GM21515 (cell line): ENCODE measurements around the gene STT3B.

Experiments
- ATAC-seq: cut with Tn5 transposase; IDR thresholded peaks from one replicate; pipeline ENCODE4 v1.9.1; 2021; ENCODE audit not compliant: unreplicated experiment

Gene STT3B

DNA sequence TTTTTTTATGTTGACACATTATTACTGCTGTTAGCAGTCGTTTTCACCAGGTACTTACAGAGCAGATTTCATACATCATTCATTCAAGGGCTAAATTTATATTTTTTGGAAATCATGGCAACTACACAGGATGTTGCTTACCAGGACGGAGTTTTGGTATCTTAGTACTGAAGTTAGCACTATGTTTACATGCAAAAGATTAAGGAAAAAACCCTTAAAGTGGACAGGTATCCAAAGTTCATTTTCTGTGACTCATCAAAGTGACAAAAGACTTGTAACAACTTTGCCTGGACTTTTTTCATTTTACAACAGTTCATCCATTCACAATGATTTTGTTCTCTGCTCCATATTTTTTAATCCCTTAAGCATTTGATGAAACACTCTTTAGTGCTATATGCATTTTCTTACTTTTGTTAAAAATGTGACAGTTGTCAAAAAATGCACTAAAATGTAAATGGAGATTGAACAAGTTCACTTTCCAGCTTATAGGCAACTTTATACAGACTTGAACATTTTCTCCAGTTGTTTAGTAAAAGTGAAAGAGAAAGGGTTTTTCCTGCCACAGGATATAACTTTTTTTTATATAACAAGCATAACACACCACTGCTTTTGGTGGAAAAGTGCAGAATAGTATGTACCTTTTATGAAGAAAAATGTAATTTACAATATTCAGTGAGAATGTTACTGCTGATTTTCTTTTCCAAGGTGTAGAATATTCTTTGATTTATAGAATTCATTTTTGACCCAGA, 104.1 kb downstream of the STT3B start:
- ATAC-seq: no peak

DNA sequence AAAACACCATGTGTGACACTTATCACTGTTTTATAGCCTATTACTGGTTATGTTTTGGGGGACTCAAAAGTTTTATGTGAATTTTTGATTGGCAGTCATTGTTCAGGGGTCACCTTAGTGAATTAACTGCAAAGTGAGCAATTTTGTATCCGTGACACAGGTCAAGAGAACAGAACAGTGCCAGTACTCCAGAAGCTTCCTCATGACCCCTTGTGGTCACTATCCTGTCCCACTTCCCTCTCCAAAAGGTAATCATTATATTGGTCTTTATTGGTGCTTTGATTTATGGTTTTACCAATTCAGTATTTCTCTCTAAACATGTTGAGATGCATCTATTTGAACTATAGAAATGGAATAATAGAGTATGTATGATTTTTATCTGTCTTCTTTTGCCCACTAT, 107.1 kb downstream of the STT3B start:
- no peak for ATAC-seq

DNA sequence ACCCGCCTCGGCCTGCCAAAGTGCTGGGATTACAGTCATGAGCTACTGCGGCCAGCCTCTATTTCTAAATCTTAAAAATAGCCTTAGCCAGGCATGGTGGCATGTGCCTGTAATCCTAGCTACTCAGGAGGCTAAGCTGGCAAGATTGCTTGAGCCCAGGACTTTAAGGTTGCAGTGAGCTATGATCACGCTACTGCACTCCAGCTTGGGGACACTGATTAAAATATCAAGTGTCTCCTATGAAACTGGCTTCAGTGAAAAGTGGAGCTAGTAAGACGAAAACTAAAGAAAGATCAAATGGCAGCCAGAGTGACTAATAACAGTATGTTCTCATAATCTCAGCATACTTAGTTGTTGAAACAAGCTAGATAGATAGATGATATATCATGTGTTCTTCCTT, 112.5 kb downstream of the STT3B start:
- ATAC-seq: no peak

DNA sequence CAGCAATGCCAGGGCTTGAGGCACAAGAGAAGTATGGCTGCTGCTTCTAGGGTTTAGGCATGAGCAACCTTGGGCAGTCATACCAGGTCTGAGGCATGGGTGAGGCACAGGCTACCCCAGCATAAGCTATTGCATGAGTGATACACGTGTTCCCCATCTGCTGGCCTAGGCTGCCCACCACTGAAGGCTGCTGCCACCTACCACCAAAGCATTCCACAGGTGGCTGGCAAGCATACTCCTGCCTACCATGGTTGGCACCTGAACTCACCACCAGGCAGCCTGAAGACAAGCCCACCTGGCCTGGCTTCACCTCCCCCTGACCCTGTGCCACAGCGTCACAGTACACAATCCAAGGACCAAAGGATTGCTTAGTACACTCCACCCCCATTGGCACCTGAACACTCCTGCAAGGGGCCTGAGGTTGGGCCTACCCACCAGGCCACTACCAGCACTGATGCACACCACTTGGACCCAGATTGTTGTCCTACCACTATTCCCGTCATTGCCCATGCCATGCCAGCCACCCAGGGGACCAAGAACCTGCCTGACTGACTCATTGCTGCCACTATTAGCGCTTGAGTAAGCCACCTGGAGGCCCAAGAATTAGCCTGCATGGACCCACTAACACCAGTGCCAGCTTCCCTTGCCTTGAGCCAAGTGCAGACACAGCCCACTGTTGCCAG, 115.7 kb downstream of the STT3B start:
- no peak for ATAC-seq

DNA sequence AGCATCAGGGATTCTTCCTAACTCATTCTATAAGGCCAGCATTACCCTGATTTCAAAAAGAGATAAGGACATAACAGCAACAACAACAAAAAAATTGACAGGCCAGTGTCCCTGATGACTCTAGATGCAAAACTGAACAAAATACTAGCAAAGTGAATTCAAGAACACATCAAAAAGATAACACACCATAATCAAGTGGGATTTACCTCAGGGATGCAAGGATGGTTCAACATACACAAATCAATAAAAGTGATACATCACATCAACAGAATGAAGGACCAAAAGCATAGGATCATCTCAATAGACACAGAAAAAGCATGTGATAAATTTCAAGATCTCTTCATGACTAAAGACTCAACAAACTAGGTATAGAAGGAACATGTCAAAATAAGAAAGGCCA, 119.6 kb downstream of the STT3B start:
- ATAC-seq: no peak

DNA sequence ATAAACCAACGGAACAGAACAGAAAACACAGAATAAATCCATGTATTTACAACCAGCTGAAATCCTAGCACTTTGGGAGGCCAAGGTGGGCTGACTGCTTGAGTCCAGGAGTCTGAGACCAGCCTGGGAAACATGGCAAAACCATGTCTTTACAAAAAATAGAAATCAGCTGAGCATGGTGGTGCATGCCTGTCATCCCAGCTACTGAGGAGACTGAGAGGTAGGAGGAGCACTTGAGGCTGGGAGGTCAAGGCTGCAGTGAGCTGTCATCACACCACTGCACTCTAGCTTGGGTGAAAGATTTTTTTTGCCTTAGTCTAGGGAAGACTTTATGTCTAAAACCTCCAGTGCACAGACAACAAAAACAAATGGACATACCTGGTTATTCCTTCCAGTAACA, 120.7 kb downstream of the STT3B start:
- ATAC-seq: no peak

DNA sequence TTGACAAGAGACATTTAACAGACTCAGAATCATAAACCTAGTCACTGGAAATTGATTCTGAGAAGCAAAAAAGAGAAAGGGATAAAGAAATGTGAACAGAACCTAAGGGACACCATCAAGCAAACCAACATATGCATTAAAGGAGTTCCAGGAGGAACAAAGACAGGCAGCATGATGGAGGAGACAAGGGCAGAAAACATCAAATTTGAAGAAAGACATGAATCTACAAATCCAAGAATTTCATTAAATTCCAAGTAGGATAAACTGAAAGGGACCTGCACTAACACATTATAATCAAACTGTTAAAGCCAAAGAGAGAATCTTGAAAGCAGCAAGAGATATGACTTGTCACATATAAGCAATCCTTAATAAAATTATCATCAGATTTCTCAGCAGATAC, 122.3 kb downstream of the STT3B start:
- no peak for ATAC-seq

DNA sequence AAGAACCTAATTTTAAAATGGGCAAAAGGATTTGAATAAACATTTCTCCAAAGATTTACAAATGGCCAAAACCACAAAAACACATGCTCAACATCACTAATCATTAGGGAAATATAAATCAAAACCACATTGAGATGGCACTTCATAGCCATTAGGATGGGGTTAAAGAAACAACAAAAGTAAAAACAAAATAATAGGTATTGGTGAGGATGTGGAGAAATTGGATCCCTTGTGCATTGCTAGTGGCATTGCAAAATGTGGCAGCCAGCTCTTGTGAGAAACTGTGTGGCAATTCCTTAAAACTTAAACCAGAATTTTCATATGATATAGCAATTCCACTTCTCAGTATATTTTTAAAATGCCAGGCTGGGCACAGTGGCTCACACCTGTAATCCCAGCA, 126.5 kb downstream of the STT3B start:
- ATAC-seq: no peak

DNA sequence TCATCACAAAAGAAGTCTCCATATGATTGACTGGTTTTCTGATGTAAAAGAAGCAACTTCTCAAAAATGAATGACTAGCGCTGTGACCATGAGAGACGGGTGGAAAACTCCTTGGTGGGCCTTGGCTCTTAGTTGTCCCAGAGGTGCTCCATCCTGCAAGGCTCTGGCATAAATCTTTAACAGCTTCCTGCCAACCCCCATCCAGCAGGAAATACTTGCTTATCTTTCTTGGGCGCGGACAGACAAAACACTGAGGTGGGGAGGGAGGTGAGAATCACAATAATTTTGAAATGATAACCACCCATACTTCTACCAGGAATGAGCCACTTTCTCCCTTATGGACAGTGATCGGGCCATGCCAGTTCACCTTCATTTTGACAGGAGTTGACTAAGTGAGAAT, 128.6 kb downstream of the STT3B start:
- ATAC-seq: no peak

DNA sequence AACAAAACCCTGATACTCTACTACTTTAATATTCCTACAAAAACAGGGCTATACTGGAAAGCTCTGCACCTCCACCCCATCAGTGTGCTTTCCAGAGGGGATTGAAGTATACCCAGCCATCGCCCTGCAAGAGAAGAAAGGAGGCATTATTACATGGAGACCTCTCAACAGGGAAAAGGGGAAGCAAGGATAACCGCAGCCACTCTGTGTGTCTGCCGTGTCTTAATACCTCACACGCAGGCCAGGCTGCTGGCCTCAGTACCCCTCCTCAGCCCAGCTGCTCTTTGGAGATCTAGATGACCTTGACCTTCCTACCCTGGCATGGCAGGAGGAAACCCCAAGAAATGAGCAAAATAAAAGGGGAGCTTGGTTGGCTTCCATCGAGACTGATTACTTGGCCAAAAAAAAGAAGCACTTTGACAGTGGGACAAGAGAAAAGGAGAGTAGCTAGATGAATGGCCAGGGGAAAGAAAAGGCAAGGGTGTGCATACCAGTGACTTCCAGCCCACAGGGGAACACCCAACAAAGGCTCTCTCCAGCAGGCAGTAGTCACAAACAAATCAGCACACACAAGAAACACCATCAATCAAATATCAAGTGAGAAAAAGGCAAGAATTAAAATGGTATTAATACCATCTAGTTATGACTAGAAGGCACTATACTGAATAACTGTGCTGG, 129.4 kb downstream of the STT3B start:
- ATAC-seq: no peak

DNA sequence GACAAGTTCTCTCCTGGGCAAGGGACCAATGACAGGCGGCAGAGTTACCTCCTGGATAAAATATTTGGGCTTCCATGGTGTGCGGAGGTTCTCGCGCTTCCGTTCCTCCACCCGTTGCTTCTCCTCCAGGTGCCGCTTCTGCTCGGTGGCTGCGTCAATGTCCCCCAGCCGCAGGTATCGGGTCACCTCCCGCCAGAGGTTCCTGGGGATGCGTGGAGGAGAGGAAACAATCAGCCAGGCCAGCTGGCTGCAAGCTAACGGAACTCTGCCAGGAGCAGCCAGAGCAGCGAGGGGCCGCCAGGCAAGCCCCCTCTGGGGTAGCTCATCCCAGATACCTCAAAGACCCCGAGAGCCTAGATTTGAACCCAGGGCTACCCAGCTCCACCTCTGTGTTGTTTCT, 131.3 kb downstream of the STT3B start:
- ATAC-seq: no peak

DNA sequence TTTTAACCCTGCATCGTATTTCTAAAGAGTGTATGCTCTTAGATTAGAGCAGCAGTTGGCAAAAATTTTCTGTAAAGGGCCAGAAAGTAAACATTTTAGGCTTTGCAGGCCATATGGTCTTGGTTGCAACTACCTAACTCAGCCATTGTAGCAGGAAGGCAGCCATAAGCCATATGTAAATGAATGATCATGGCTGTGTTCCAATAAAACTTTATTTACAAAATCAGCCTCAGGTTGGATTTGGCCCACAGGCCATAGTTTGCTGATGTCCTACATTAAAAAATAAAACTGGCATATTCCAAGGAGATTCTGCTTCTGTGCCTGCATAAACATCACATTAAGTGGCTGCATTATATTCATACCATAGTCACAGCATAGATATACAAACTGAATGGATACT, 134.9 kb downstream of the STT3B start:
- ATAC-seq: no peak

DNA sequence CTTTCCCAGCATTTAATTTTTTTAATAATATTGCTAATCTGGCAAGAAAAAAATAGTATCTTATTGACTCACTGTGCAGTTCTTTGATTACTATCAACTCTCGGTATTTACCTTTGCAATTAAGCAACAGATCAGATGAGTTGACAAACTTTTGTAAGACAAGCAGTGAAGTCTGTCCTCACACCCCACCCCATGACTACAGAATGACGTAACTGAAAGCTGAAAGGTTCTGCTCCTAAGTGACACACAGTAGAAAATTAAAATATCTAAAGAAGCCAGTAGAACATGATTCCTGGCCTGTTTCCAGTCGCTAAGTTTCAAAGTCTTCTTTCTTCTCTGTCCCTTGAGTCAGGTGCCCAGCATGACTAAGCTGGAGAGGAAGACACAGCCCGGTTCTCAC, 135.5 kb downstream of the STT3B start:
- ATAC-seq: no peak

DNA sequence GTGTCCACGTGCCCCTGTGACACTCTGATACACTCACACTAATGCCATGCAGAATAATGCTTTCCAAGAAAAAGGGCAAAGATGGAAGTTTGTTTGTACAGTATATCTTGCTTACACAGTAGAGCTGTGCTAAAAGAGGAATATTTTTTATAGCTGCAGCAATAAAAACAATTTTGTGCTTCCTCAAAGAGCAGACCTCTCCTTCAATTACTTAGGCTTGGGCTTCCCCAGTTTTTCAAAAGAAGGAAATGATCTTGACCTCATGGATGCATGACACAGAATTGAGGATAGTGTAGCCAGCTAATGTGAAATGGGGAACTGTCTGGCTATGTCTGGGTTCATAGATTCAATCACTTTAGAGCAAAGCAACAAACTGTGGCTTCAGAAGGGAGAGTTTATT, 137.4 kb downstream of the STT3B start:
- ATAC-seq: no peak

DNA sequence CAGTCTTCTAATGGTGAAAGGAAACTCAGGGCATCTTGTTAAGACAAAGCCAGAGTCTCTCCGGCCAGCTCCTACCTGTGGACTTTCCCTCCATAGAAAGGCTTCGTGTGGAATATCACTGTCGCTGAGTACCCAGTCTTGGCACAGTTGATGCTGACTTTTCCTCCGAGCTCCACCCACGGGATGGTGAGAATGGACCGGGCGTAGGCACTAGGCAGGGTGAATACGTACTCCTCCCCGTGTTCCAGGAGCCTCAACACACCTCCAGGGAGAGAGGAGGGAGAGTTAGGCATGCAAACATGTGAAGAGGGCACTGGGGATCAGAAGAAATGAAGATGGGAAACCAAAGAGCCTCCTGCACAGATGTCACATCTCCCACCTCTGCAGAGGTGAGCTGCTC, 138.0 kb downstream of the STT3B start:
- ATAC-seq: no peak

DNA sequence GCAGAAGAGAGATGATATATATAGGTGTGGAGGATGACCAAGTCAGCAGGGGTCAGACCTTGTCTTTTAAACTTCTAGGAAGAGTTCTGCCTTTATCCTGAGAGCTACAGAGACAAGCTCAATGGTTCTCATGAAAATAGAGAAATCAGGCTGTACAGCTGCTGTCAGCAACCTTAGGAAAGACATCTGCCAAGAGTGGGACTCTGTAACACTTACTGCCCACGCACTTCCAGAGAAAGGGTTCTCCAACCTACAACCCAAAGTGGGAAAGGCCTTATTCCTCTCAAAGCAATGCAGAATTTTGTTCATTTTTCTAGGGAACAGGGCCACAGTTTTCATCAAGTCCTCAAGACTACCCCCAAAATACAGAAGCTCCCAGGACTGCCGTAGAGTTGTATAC, 138.7 kb downstream of the STT3B start:
- ATAC-seq: no peak

DNA sequence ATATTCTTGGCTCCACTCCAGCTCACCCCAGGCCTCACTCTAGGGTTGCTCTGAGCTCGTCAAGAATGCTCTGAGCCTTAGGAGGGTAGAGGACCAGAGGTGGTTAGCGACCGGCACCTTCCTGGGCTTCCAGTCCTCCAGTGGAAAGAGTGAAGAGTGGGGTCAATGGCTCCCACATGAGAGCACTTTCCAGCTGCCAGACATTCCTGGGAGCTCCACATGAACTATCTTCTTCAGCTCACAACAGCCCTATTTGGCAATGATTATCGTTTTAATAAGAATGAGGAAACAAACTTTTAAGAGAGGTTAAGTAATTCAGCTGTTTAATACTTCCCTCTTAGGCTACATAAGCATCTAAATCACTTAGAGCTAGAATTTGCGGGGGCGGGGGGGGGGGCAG, 139.3 kb downstream of the STT3B start:
- ATAC-seq: no peak

DNA sequence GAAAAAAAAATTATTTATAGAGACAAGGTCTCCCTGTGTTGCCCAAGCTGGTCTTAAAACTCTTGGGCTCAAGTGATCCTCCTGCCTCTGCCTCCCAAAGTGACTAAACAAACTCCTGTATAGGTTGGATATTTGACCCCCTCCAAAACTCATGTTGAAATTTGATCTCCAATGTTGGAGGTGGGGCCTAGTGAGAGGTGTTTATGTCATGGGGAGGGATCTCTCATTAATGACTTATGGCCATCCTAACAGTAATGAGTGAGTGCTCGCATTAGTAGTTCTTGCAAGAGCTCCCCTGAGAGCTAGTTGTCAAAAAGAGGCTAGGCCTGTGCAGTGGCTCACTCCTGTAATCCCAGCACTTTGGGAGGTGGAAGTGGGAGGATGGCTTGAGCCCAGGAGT, 141.2 kb downstream of the STT3B start:
- ATAC-seq: no peak

DNA sequence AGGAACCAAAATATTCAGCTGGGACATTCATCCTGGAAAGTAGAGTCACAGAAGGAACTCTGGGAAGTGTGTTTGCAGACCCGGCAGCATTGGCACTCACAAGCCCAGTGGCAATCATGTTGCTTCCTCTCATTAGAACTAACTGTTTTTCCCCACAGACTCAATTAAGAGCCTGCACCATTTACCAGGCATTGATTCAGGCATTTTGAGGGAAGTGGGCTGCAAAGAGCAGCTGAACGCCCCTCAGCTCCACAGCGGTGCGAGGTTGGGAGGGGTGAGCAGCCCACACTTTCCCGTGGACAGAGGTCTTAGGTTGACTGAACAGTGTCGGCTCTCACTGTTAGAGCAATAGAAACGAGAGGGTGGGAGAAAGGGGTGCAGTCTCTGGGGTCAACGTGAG, 143.8 kb downstream of the STT3B start:
- no peak for ATAC-seq

DNA sequence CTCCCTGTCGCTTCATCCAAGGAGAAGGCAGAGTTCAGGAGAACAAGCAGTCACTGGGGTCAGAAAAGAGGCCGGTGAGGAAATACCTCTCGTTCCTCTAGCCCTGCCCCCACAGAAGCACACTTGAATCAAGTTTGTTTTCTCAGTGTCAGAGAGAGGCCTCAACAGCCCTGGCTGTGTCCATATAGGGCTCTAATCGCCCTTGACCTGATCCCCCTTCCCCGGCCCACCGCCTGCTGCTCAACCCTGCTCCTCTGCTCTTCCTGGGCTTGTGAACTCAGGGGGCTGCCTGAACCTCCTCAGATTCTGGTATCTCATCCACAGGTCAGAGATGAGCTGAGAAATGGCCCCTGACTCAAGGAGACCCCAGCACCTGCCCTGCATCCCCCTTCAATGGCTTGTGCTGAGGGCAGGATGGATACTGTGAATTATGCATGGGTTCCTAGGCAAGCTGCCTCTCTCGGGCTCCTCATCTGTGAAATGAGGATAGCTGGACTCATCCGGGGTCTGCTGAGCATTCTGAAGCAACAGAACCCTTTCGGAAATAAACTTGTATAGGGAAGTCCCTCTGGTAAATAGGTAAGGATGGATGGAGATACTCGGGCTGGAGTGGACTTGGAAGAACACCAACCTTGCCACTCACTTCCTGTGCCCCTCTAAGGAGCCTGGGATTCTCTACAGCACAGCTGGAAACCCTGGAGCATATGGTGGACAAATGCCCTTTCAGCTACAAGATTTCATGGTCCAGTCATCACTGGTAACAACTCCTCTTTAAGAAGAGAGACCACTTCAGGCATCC, 147.5 kb downstream of the STT3B start:
- no peak for ATAC-seq
